Adipocyte (in vitro differentiated cells): ENCODE data around the gene INTS1.

Experiments
- DNase-seq: peaks from one replicate; pipeline ENCODE4 v3.0.0-alpha.2; 2015; ENCODE audit warnings: low read depth
- H3K27me3 ChIP-seq: replicated peaks from 2 replicates; pipeline ENCODE4 v1.7.0; 2013; ENCODE audit warnings: mild to moderate bottlenecking, low read length, moderate library complexity; ENCODE audit not compliant: control insufficient read depth, insufficient read depth
- H3K36me3 ChIP-seq: 2 replicates; pipeline ENCODE4 v1.7.0; 2013; ENCODE audit warnings: low read length, mild to moderate bottlenecking, moderate library complexity; ENCODE audit not compliant: control insufficient read depth, insufficient read depth, severe bottlenecking
- H3K4me1 ChIP-seq: 2 replicates; pipeline ENCODE4 v1.7.0; 2013; ENCODE audit warnings: mild to moderate bottlenecking, low read length, moderate library complexity; ENCODE audit not compliant: control insufficient read depth, insufficient read depth
- H3K4me3 ChIP-seq: 2 replicates; pipeline ENCODE4 v1.7.0; 2013; ENCODE audit warnings: mild to moderate bottlenecking, low read length, moderate library complexity
- H3K9ac ChIP-seq: 2 replicates; pipeline ENCODE4 v1.7.0; 2013; ENCODE audit warnings: mild to moderate bottlenecking, low read length, moderate library complexity
- H3K9me3 ChIP-seq: 2 replicates; pipeline ENCODE4 v1.7.0; 2013; ENCODE audit warnings: mild to moderate bottlenecking, low read length, moderate library complexity; ENCODE audit not compliant: control insufficient read depth

Gene INTS1

GRCh38 chr7:1546274-1546908, 42.2 kb upstream of the INTS1 start:
- Histone ChIP-seq H3K9me3 (no peaks in the 10 kb centered on the region), H3K36me3 (no peaks in the 10 kb centered on the region), H3K4me3 (no peak overlapping the region), H3K27me3 (no peaks in the 10 kb centered on the region), H3K9ac (no peak overlapping the region), H3K4me1 (no peaks in the 10 kb centered on the region)
- DNase-seq, result no peak

GRCh38 chr7:1545417-1546246, 41.4 kb upstream of the INTS1 start:
- H3K36me3 ChIP-seq, result peaks cover 5% of the 10 kb centered on the region
- no peaks in the 10 kb centered on the region for H3K4me1 ChIP-seq
- H3K9me3 ChIP-seq, result no peaks in the 10 kb centered on the region
- no peaks in the 10 kb centered on the region for H3K27me3 ChIP-seq
- H3K9ac ChIP-seq, result no peak overlapping the region
- H3K4me3 ChIP-seq, result no peak overlapping the region
- DNase-seq, result no peak

- DNase-seq, result no peak
- Histone ChIP-seq H3K36me3 (peaks cover 9% of the 10 kb centered on the region), H3K9me3 (no peaks in the 10 kb centered on the region), H3K9ac (no peak overlapping the region), H3K4me1 (no peaks in the 10 kb centered on the region), H3K4me3 (no peak overlapping the region), H3K27me3 (no peaks in the 10 kb centered on the region)
These were observed 40.8 kb upstream of the INTS1 start for GRCh38 chr7:1544896-1545416.

- no peak overlapping the region for H3K9ac ChIP-seq
- H3K4me1 ChIP-seq, result no peaks in the 10 kb centered on the region
- H3K4me3 ChIP-seq, result no peak overlapping the region
- H3K27me3 ChIP-seq, result no peaks in the 10 kb centered on the region
- DNase-seq, result no peak
- H3K36me3 ChIP-seq, result peaks cover 14% of the 10 kb centered on the region
- H3K9me3 ChIP-seq, result no peaks in the 10 kb centered on the region
These were observed 40.1 kb upstream of the INTS1 start for GRCh38 chr7:1544178-1544895.

GRCh38 chr7:1543826-1544177, 39.6 kb upstream of the INTS1 start:
- Histone ChIP-seq H3K4me3 (no peak overlapping the region), H3K36me3 (peaks cover 15% of the 10 kb centered on the region)

GRCh38 chr7:1542841-1543747, 38.9 kb upstream of the INTS1 start:
- Histone ChIP-seq H3K4me1 (peaks cover 5% of the 10 kb centered on the region), H3K9me3 (no peaks in the 10 kb centered on the region), H3K36me3 (peaks cover 15% of the 10 kb centered on the region), H3K9ac (no peak overlapping the region), H3K4me3 (no peak overlapping the region), H3K27me3 (no peaks in the 10 kb centered on the region)
- DNase-seq, result no peak

More at GRCh38 chr7:1543826-1544177, 39.6 kb upstream of the INTS1 start:
- Histone ChIP-seq H3K4me1 (peaks cover 2% of the 10 kb centered on the region), H3K27me3 (no peaks in the 10 kb centered on the region), H3K9ac (no peak overlapping the region), H3K9me3 (no peaks in the 10 kb centered on the region)
- no peak for DNase-seq

GRCh38 chr7:1542329-1542728, 38.1 kb upstream of the INTS1 start:
- H3K9me3 ChIP-seq, result no peaks in the 10 kb centered on the region
- no peak overlapping the region for H3K9ac ChIP-seq
- H3K36me3 ChIP-seq, result peaks cover 15% of the 10 kb centered on the region
- peaks cover 11% of the 10 kb centered on the region for H3K4me1 ChIP-seq
- H3K27me3 ChIP-seq, result no peaks in the 10 kb centered on the region
- DNase-seq, result no peak
- no peak overlapping the region for H3K4me3 ChIP-seq

- no peak for DNase-seq
- Histone ChIP-seq H3K4me3 (no peak overlapping the region), H3K9me3 (no peaks in the 10 kb centered on the region), H3K27me3 (no peaks in the 10 kb centered on the region), H3K4me1 (peaks cover 17% of the 10 kb centered on the region), H3K36me3 (peaks cover 15% of the 10 kb centered on the region), H3K9ac (no peak overlapping the region)
These were observed 37.4 kb upstream of the INTS1 start for GRCh38 chr7:1541431-1542162.

- Histone ChIP-seq H3K9ac (no peak overlapping the region), H3K9me3 (no peaks in the 10 kb centered on the region), H3K4me3 (no peak overlapping the region), H3K36me3 (peaks cover 15% of the 10 kb centered on the region), H3K4me1 (peaks cover 20% of the 10 kb centered on the region), H3K27me3 (no peaks in the 10 kb centered on the region)
- no peak for DNase-seq
These were observed 36.6 kb upstream of the INTS1 start for GRCh38 chr7:1540776-1541271.
